NCI-H1930 (cell line): Measurements from ENCODE around the gene CCDC87.
"Not testable (repeated sequence)": the region's sequence is repeated elsewhere in the genome, so short reads cannot be mapped to it uniquely, and the experiment has no call there.

Source experiments
- DNase-seq, 2 experiments: peaks; one replicate each; lab custom pipeline; 2025; lab: John Stamatoyannopoulos, UW

Gene CCDC87

GRCh38 chr11:66592457-66593302 lies at the start of gene CCDC87, which contains the start of gene CCS:
TSS of gene CCDC87 (minus strand) at chr11:66593063. CDS start at chr11:66593015, 48 bp downstream.
TSS of gene CCS (plus strand) at chr11:66593185. CDS start at chr11:66593262, 77 bp downstream.
- peak; percentile 85 to 92 for DNase-seq

GRCh38 chr11:66641834-66642233 lies 49.0 kb upstream of the CCDC87 start:
- no peak for DNase-seq

- DNase-seq, result not testable (repeated sequence)
Observed at GRCh38 chr11:66639814-66640340, 47.0 kb upstream of the CCDC87 start.

- no peak for DNase-seq
Observed at GRCh38 chr11:66639066-66639813, 46.4 kb upstream of the CCDC87 start.

- DNase-seq, result peak; percentile 99
Observed at GRCh38 chr11:66638177-66639065, 45.6 kb upstream of the CCDC87 start, which contains the start of gene RBM4. TSS of gene RBM4 (plus strand) at chr11:66638703. CDS start at chr11:66639712, 1,009 bp downstream.

- DNase-seq, result no peak
Observed at GRCh38 chr11:66637557-66638176, 44.8 kb upstream of the CCDC87 start.

- no peak for DNase-seq
Observed at GRCh38 chr11:66636411-66636810, 43.5 kb upstream of the CCDC87 start.

GRCh38 chr11:66632952-66633351 lies 40.1 kb upstream of the CCDC87 start:
- no peak for DNase-seq

GRCh38 chr11:66631883-66632282 lies 39.0 kb upstream of the CCDC87 start:
- DNase-seq, result no peak

- no peak for DNase-seq
Observed at GRCh38 chr11:66629356-66629755, 36.5 kb upstream of the CCDC87 start.

GRCh38 chr11:66628061-66628603 lies 35.3 kb upstream of the CCDC87 start:
- DNase-seq, result no peak

GRCh38 chr11:66626926-66627325 lies 34.1 kb upstream of the CCDC87 start:
- DNase-seq, result no peak

- DNase-seq, result no peak
Observed at GRCh38 chr11:66626382-66626781, 33.5 kb upstream of the CCDC87 start.

- DNase-seq, result no peak
Observed at GRCh38 chr11:66625752-66626149, 32.9 kb upstream of the CCDC87 start.

GRCh38 chr11:66625041-66625751 lies 32.3 kb upstream of the CCDC87 start:
- no peak for DNase-seq

- no peak for DNase-seq
Observed at GRCh38 chr11:66624450-66624849, 31.6 kb upstream of the CCDC87 start.

GRCh38 chr11:66619080-66619554 lies 26.3 kb upstream of the CCDC87 start:
- no peak for DNase-seq

- no peak for DNase-seq
Observed at GRCh38 chr11:66617155-66617834, 24.4 kb upstream of the CCDC87 start.

GRCh38 chr11:66616379-66617154 lies 23.7 kb upstream of the CCDC87 start, which contains the start of gene RBM14:
TSS of gene RBM14 (plus strand) at chr11:66616630. CDS start at chr11:66616721, 91 bp downstream.
- peak; percentile 97 to 98 for DNase-seq
